DOHH2 (cell line): Measurements from ENCODE around the gene GPR180.

Source experiments
- CTCF ChIP-seq: fragments of 200-600 bp; sonication (generic); IDR thresholded peaks from one replicate; pipeline ENCODE4 v1.5.1; 2014; ENCODE audit warnings: antibody characterized with exemption, mild to moderate bottlenecking, low read depth, low read length; ENCODE audit not compliant: poor library complexity, severe bottlenecking
- EZH2phosphoT487 ChIP-seq: fragments of 200-600 bp; sonication (generic); IDR thresholded peaks from 2 replicates; pipeline ENCODE4 v1.6.1; 2017; ENCODE audit warnings: borderline replicate concordance, mild to moderate bottlenecking, antibody characterized with exemption, low read length, moderate library complexity, mixed read lengths

GRCh38 chr13:94646904-94647303, 45.2 kb downstream of the GPR180 start:
- TF ChIP-seq CTCF (no peak), EZH2phosphoT487 (no peak)
